CD14-positive monocyte (primary cell): ENCODE measurements around the gene TSPEAR. TPM values are rescaled to one million over a fixed set of nuclear protein-coding genes. Genes with fewer than 3 reads are reported as not detected.
A peak's percentile ranks its signal among the peaks of the same experiment; 100 is the strongest.

Experiments used
- DNase-seq, 3 donors: peaks; one replicate each; pipeline ENCODE4 v3.0.0-alpha.2; 2011 to 2022
- H2AFZ ChIP-seq: 2 replicates; pipeline ENCODE4 v1.6.0; 2012; ENCODE audit warnings: mild to moderate bottlenecking, low read depth, low read length, inconsistent platforms; ENCODE audit not compliant: insufficient read depth, poor library complexity, severe bottlenecking
- H3K27ac ChIP-seq, 2 donors: 1 replicate in 1 of 2; 2 replicates in 1 of 2; pipeline ENCODE4 v1.5.1; 2012 to 2013; ENCODE audit warnings: low read length in 2 of 2, control low read depth in 1 of 2, inconsistent platforms in 1 of 2, low read depth in 1 of 2, mild to moderate bottlenecking in 1 of 2
- H3K27me3 ChIP-seq, 2 donors: one replicate each; pipeline versions ENCODE4 v1.6.0 to v1.6.1; 2011 to 2013; ENCODE audit warnings: low read length in 2 of 2; ENCODE audit not compliant: control insufficient read depth in 2 of 2, insufficient read depth in 2 of 2
- H3K36me3 ChIP-seq, 2 donors: replicated peaks in 1 of 2; 1 replicate in 1 of 2; 2 replicates in 1 of 2; pipeline versions ENCODE4 v1.5.1 to v1.6.1; 2012 to 2013; ENCODE audit warnings: low read length in 2 of 2, control low read depth in 1 of 2, inconsistent platforms in 1 of 2, mild to moderate bottlenecking in 1 of 2; ENCODE audit not compliant: insufficient read depth in 2 of 2, control insufficient read depth in 1 of 2
- H3K4me1 ChIP-seq, 2 donors: 1 replicate in 1 of 2; 2 replicates in 1 of 2; pipeline versions ENCODE4 v1.5.1 to v1.6.1; 2012 to 2013; ENCODE audit warnings: low read length in 2 of 2, control low read depth in 1 of 2, inconsistent platforms in 1 of 2, mild to moderate bottlenecking in 1 of 2, moderate library complexity in 1 of 2; ENCODE audit not compliant: insufficient read depth in 2 of 2, control insufficient read depth in 1 of 2
- H3K4me2 ChIP-seq: replicated peaks from 2 replicates; pipeline ENCODE3; 2012; ENCODE audit warnings: low read length, moderate library complexity, mild to moderate bottlenecking; ENCODE audit not compliant: poor library complexity, severe bottlenecking; ENCODE audit errors: extremely low read depth
- H3K4me3 ChIP-seq, 3 experiments: fragments of 200-600 bp in 1 of 3; sonication (generic) in 1 of 3; replicated peaks in 1 of 3; 1 replicate in 2 of 3; 2 replicates in 1 of 3; pipeline ENCODE4 v1.5.1; 2011 to 2013; ENCODE audit warnings: low read length in 3 of 3, mild to moderate bottlenecking in 3 of 3, control low read depth in 2 of 3, low read depth in 2 of 3, inconsistent platforms in 1 of 3, moderate library complexity in 1 of 3
- H3K79me2 ChIP-seq: 2 replicates; pipeline ENCODE4 v1.6.0; 2012; ENCODE audit warnings: mild to moderate bottlenecking, control low read depth, inconsistent platforms, low read length, moderate library complexity; ENCODE audit not compliant: insufficient read depth
- H3K9ac ChIP-seq: 2 replicates; pipeline ENCODE4 v1.6.0; 2017; ENCODE audit warnings: low read length, mild to moderate bottlenecking; ENCODE audit not compliant: insufficient read depth, poor library complexity, severe bottlenecking
- H3K9me3 ChIP-seq, 2 donors: replicated peaks in 1 of 2; 1 replicate in 1 of 2; 2 replicates in 1 of 2; pipeline versions ENCODE4 v1.5.1 to v1.6.1; 2012 to 2013; ENCODE audit warnings: low read length in 2 of 2, control low read depth in 1 of 2; ENCODE audit not compliant: control insufficient read depth in 1 of 2, insufficient read depth in 1 of 2
- H4K20me1 ChIP-seq: 2 replicates; pipeline ENCODE4 v1.6.0; 2012; ENCODE audit warnings: mild to moderate bottlenecking, low read length, control low read depth, moderate library complexity; ENCODE audit not compliant: insufficient read depth
- H3K27ac Mint-ChIP-seq, 7 donors: one replicate each; pipeline ENCODE4 v1.8.0; 2020; ENCODE audit warnings: mild to moderate bottlenecking in 7 of 7, mixed read lengths in 7 of 7, moderate library complexity in 6 of 7, inconsistent platforms in 2 of 7
- H3K27me3 Mint-ChIP-seq, 3 donors: one replicate each; pipeline ENCODE4 v1.8.0; 2021 to 2022; ENCODE audit warnings: low read depth in 3 of 3, mild to moderate bottlenecking in 3 of 3, mixed read lengths in 3 of 3, moderate library complexity in 3 of 3, inconsistent platforms in 1 of 3
- H3K36me3 Mint-ChIP-seq, 2 donors: one replicate each; pipeline ENCODE4 v1.8.0; 2020; ENCODE audit warnings: mixed read lengths in 2 of 2, inconsistent platforms in 1 of 2, mild to moderate bottlenecking in 1 of 2
- H3K4me1 Mint-ChIP-seq: one replicate; pipeline ENCODE4 v1.8.0; 2020; ENCODE audit warnings: mild to moderate bottlenecking, mixed read lengths
- H3K4me3 Mint-ChIP-seq, 2 donors: one replicate each; pipeline ENCODE4 v1.8.0; 2020; ENCODE audit warnings: mild to moderate bottlenecking in 2 of 2, mixed read lengths in 2 of 2, moderate library complexity in 1 of 2
- H3K9me3 Mint-ChIP-seq, 7 donors: one replicate each; pipeline ENCODE4 v1.8.0; 2020 to 2022; ENCODE audit warnings: mixed read lengths in 7 of 7, mild to moderate bottlenecking in 6 of 7, moderate library complexity in 6 of 7, inconsistent platforms in 2 of 7
- WGBS: methylation state at CpG from one replicate; pipeline ENCODE4 v1.1.5; 2013; ENCODE audit warnings: missing lambda C conversion rate; ENCODE audit not compliant: insufficient coverage; 5-methylcytosine and 5-hydroxymethylcytosine counted together
- intact Hi-C, 2 donors: fragments of 100-400 bp; cut with micrococcal nuclease; formaldehyde crosslinking; loops; one replicate each; pipeline versions ENCODE4 v1.15.0 to v1.15.1; 2023
- polyA plus RNA-seq, 3 donors: library from polyadenylated mRNA; depleted of rRNA in 1 of 3; unstranded in 2 of 3; stranded (reverse) in 1 of 3; fragments of 300-500 nt in 2 of 3; fragments of >200 nt in 1 of 3; fragmentation: Illumina TruSeq in 2 of 3; gene quantifications; 1 replicate in 2 of 3; 2 replicates in 1 of 3; pipeline ENCODE4 v1.2.3, GENCODE V29; 2012 to 2021
- TF ChIP-seq, protein P1 (sequence below): fragments of 200-600 bp; IDR thresholded peaks from one replicate; pipeline ENCODE4 v1.8.0; 2022; ENCODE audit warnings: antibody characterized with exemption, mild to moderate bottlenecking

TSPEAR gene
- polyA plus RNA-seq, 3 donors, result not detected

DNA sequence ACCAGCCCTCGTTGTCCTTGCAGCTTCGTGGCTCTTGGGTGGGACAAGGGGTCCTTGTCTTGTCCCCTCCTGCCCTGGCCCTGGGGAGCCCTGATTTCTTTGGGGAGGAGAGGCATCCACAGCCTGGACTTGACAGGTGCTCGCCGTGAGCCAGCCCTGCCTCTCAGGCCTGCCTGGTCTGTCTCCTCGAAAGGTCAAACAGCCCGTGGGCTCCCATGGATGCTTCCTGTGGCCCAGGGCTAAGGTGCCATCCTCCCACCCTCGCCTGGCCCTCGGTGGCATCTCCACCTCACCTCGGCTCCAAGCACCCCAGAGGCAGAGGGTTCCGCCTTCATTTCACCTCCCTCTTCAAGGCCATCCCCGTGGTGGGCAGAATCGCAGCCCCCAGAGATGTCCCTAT is 247.0 kb downstream of the TSPEAR start:
- no peak overlapping the region for H3K27ac Mint-ChIP-seq

DNA sequence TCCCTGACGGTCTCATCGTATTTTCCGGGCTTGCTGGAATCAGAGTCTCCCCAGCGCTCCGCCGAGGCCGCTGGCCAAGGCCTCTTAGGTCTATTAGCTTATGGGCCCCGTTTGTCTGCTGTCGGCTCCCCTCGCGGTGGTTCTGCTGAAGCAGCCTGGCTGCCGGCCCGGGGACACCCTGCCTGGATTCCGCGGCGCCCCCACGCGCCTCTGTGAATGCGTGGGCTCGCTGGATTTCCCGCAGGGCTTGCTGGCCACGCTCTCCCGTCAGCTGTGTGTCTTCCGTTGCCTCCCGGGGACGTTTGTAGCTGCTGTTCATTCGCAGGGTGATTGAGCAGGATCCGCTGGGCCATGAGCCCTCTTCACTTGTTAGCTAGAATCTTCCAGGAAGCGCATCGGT is 247.6 kb downstream of the TSPEAR start:
- H3K36me3 ChIP-seq, result no peaks in the 10 kb centered on the region
- no peak overlapping the region for H3K27ac ChIP-seq
- no peak overlapping the region for H3K4me3 Mint-ChIP-seq
- peaks cover 0 to 1% (median 0%) of the 10 kb centered on the region in 7 donors for H3K9me3 Mint-ChIP-seq
- WGBS, result 87% methylated on average over 30 of the region's 30 CpGs
- H3K4me2 ChIP-seq, result no peak overlapping the region
- H3K4me1 Mint-ChIP-seq, result peaks cover 11% of the 10 kb centered on the region
- no peaks in the 10 kb centered on the region for H3K27me3 ChIP-seq
- no peak overlapping the region for H3K4me3 ChIP-seq
- H3K9me3 ChIP-seq, result no peaks in the 10 kb centered on the region
- peaks cover under 1 to 5% (median under 1%) of the 10 kb centered on the region in 3 donors for H3K27me3 Mint-ChIP-seq
- DNase-seq, result no peak
- TF ChIP-seq, protein P1, sequence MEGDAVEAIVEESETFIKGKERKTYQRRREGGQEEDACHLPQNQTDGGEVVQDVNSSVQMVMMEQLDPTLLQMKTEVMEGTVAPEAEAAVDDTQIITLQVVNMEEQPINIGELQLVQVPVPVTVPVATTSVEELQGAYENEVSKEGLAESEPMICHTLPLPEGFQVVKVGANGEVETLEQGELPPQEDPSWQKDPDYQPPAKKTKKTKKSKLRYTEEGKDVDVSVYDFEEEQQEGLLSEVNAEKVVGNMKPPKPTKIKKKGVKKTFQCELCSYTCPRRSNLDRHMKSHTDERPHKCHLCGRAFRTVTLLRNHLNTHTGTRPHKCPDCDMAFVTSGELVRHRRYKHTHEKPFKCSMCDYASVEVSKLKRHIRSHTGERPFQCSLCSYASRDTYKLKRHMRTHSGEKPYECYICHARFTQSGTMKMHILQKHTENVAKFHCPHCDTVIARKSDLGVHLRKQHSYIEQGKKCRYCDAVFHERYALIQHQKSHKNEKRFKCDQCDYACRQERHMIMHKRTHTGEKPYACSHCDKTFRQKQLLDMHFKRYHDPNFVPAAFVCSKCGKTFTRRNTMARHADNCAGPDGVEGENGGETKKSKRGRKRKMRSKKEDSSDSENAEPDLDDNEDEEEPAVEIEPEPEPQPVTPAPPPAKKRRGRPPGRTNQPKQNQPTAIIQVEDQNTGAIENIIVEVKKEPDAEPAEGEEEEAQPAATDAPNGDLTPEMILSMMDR, result no peak
- no peak overlapping the region for H3K9ac ChIP-seq
- no peaks in the 10 kb centered on the region for H4K20me1 ChIP-seq
- intact Hi-C loops, result no loop called here
- H3K4me1 ChIP-seq, result no peaks in the 10 kb centered on the region
- H3K36me3 Mint-ChIP-seq, result no peaks in the 10 kb centered on the region
- no peaks in the 10 kb centered on the region for H3K79me2 ChIP-seq
- H2AFZ ChIP-seq, result no peak overlapping the region
- peak overlapping the region in 1 of 7 donors; percentile 57 for H3K27ac Mint-ChIP-seq

More for the DNA sequence above, 247.0 kb downstream of the TSPEAR start:
- Histone ChIP-seq H4K20me1 (no peaks in the 10 kb centered on the region), H3K9me3 (no peaks in the 10 kb centered on the region), H2AFZ (no peak overlapping the region), H3K4me1 (no peaks in the 10 kb centered on the region), H3K27ac (no peak overlapping the region), H3K4me3 (no peak overlapping the region), H3K36me3 (no peaks in the 10 kb centered on the region), H3K27me3 (no peaks in the 10 kb centered on the region), H3K4me2 (no peak overlapping the region), H3K79me2 (no peaks in the 10 kb centered on the region), H3K9ac (no peak overlapping the region)
- Mint-ChIP-seq H3K4me3 (no peak overlapping the region), H3K9me3 (peaks cover 0 to 1% (median 0%) of the 10 kb centered on the region in 7 donors), H3K36me3 (no peaks in the 10 kb centered on the region), H3K4me1 (peaks cover 7% of the 10 kb centered on the region), H3K27me3 (peaks cover 0 to 5% (median 1%) of the 10 kb centered on the region in 3 donors)
- 94% methylated on average over 9 of the region's 12 CpGs for WGBS
- DNase-seq, result no peak
- TF ChIP-seq, protein P1, result no peak
- intact Hi-C loops, result no loop called here
